ENCODE data around the gene MAN2C1. TPM values are rescaled to one million over a fixed set of nuclear protein-coding genes. Genes with fewer than 3 reads are reported as not detected.
"Not testable (repeated sequence)": the region's sequence is repeated elsewhere in the genome, so short reads cannot be mapped to it uniquely, and the experiment has no call there.

Gene MAN2C1
- polyA plus RNA-seq, 1 donor = 211 TPM

GRCh38 chr15:75328493-75329314, 39.7 kb downstream of the MAN2C1 start:
- no CpG with 5 or more reads among the region's 10 CpGs for WGBS (ENCODE audit: insufficient coverage, low lambda C conversion rate)
- no peaks in the 10 kb centered on the region for H3K36me3 ChIP-seq (ENCODE audit: control insufficient read depth, insufficient read depth, low read length)
- DNase-seq = no peak
- no peak overlapping the region for H3K27ac ChIP-seq (ENCODE audit: low read length)
- H3K27me3 ChIP-seq (ENCODE audit: control insufficient read depth, insufficient read depth, low read length) = no peaks in the 10 kb centered on the region
- H3K4me3 ChIP-seq (ENCODE audit: low read length) = no peak overlapping the region
- no peaks in the 10 kb centered on the region for H3K9me3 ChIP-seq (ENCODE audit: control insufficient read depth, low read depth, low read length)
- peaks cover 6% of the 10 kb centered on the region for H3K4me1 ChIP-seq (ENCODE audit: control insufficient read depth, insufficient read depth, low read length)

- Histone ChIP-seq H3K4me1 (ENCODE audit: control insufficient read depth, insufficient read depth, low read length) (peaks cover 14% of the 10 kb centered on the region), H3K27ac (ENCODE audit: low read length) (no peak overlapping the region), H3K9me3 (ENCODE audit: control insufficient read depth, low read depth, low read length) (no peaks in the 10 kb centered on the region), H3K27me3 (ENCODE audit: control insufficient read depth, insufficient read depth, low read length) (no peaks in the 10 kb centered on the region), H3K4me3 (ENCODE audit: low read length) (no peak overlapping the region), H3K36me3 (ENCODE audit: control insufficient read depth, insufficient read depth, low read length) (no peaks in the 10 kb centered on the region)
- no peak for DNase-seq
- no CpG with 5 or more reads among the region's 3 CpGs for WGBS (ENCODE audit: insufficient coverage, low lambda C conversion rate)
Measured at GRCh38 chr15:75327491-75327890, 40.9 kb downstream of the MAN2C1 start.

- Histone ChIP-seq H3K9me3 (ENCODE audit: control insufficient read depth, low read depth, low read length) (no peaks in the 10 kb centered on the region), H3K36me3 (ENCODE audit: control insufficient read depth, insufficient read depth, low read length) (no peaks in the 10 kb centered on the region), H3K27ac (ENCODE audit: low read length) (no peak overlapping the region), H3K4me1 (ENCODE audit: control insufficient read depth, insufficient read depth, low read length) (peaks cover 14% of the 10 kb centered on the region), H3K27me3 (ENCODE audit: control insufficient read depth, insufficient read depth, low read length) (no peaks in the 10 kb centered on the region), H3K4me3 (ENCODE audit: low read length) (no peak overlapping the region)
- WGBS (ENCODE audit: insufficient coverage, low lambda C conversion rate) = no CpG with 5 or more reads among the region's 4 CpGs
- DNase-seq = no peak
Measured at GRCh38 chr15:75327005-75327404, 41.4 kb downstream of the MAN2C1 start.

GRCh38 chr15:75325922-75326321, 42.5 kb downstream of the MAN2C1 start:
- Histone ChIP-seq H3K27ac (ENCODE audit: low read length) (no peak overlapping the region), H3K27me3 (ENCODE audit: control insufficient read depth, insufficient read depth, low read length) (no peaks in the 10 kb centered on the region), H3K4me3 (ENCODE audit: low read length) (no peak overlapping the region), H3K36me3 (ENCODE audit: control insufficient read depth, insufficient read depth, low read length) (no peaks in the 10 kb centered on the region), H3K4me1 (ENCODE audit: control insufficient read depth, insufficient read depth, low read length) (peaks cover 14% of the 10 kb centered on the region), H3K9me3 (ENCODE audit: control insufficient read depth, low read depth, low read length) (no peaks in the 10 kb centered on the region)
- 100% methylated on average over 1 of the region's 4 CpGs for WGBS (ENCODE audit: insufficient coverage, low lambda C conversion rate)
- DNase-seq = no peak

- no peak overlapping the region for H3K4me3 ChIP-seq (ENCODE audit: low read length)
- DNase-seq = no peak
- no peaks in the 10 kb centered on the region for H3K36me3 ChIP-seq (ENCODE audit: control insufficient read depth, insufficient read depth, low read length)
- H3K27ac ChIP-seq (ENCODE audit: low read length) = no peak overlapping the region
- 89% methylated on average over 5 of the region's 6 CpGs for WGBS (ENCODE audit: insufficient coverage, low lambda C conversion rate)
- no peaks in the 10 kb centered on the region for H3K27me3 ChIP-seq (ENCODE audit: control insufficient read depth, insufficient read depth, low read length)
- H3K9me3 ChIP-seq (ENCODE audit: control insufficient read depth, low read depth, low read length) = no peaks in the 10 kb centered on the region
- peaks cover 16% of the 10 kb centered on the region for H3K4me1 ChIP-seq (ENCODE audit: control insufficient read depth, insufficient read depth, low read length)
Measured at GRCh38 chr15:75321711-75322110, 46.7 kb downstream of the MAN2C1 start.

- not testable (repeated sequence) for H3K36me3 ChIP-seq (ENCODE audit: control insufficient read depth, insufficient read depth, low read length); H3K27me3 ChIP-seq (ENCODE audit: control insufficient read depth, insufficient read depth, low read length); H3K9me3 ChIP-seq (ENCODE audit: control insufficient read depth, low read depth, low read length); H3K4me3 ChIP-seq (ENCODE audit: low read length)
- peak; percentile 13 to 49 for DNase-seq
- peaks cover 14% of the 10 kb centered on the region for H3K4me1 ChIP-seq (ENCODE audit: control insufficient read depth, insufficient read depth, low read length)
- WGBS (ENCODE audit: insufficient coverage, low lambda C conversion rate) = no CpG with 5 or more reads among the region's 5 CpGs
- peak overlapping the region; percentile 48 for H3K27ac ChIP-seq (ENCODE audit: low read length)
Measured at GRCh38 chr15:75319231-75319897, 49.0 kb downstream of the MAN2C1 start.

- no peak overlapping the region for H3K27ac ChIP-seq (ENCODE audit: low read length)
- H3K9me3 ChIP-seq (ENCODE audit: control insufficient read depth, low read depth, low read length) = no peaks in the 10 kb centered on the region
- no peaks in the 10 kb centered on the region for H3K27me3 ChIP-seq (ENCODE audit: control insufficient read depth, insufficient read depth, low read length)
- no CpG with 5 or more reads among the region's 5 CpGs for WGBS (ENCODE audit: insufficient coverage, low lambda C conversion rate)
- no peak for DNase-seq
- H3K4me3 ChIP-seq (ENCODE audit: low read length) = no peak overlapping the region
- H3K4me1 ChIP-seq (ENCODE audit: control insufficient read depth, insufficient read depth, low read length) = peaks cover 3% of the 10 kb centered on the region
- no peaks in the 10 kb centered on the region for H3K36me3 ChIP-seq (ENCODE audit: control insufficient read depth, insufficient read depth, low read length)
Measured at GRCh38 chr15:75314552-75315290, 53.7 kb downstream of the MAN2C1 start.

- WGBS (ENCODE audit: insufficient coverage, low lambda C conversion rate) = 100% methylated on average over 2 of the region's 13 CpGs
- H3K9me3 ChIP-seq (ENCODE audit: control insufficient read depth, low read depth, low read length) = no peaks in the 10 kb centered on the region
- DNase-seq = no peak
- peaks cover 3% of the 10 kb centered on the region for H3K27me3 ChIP-seq (ENCODE audit: control insufficient read depth, insufficient read depth, low read length)
- no peaks in the 10 kb centered on the region for H3K4me1 ChIP-seq (ENCODE audit: control insufficient read depth, insufficient read depth, low read length)
- no peaks in the 10 kb centered on the region for H3K36me3 ChIP-seq (ENCODE audit: control insufficient read depth, insufficient read depth, low read length)
- H3K4me3 ChIP-seq (ENCODE audit: low read length) = no peak overlapping the region
- H3K27ac ChIP-seq (ENCODE audit: low read length) = no peak overlapping the region
Measured at GRCh38 chr15:75313116-75313845, 55.1 kb downstream of the MAN2C1 start.

GRCh38 chr15:75312548-75312947, 55.9 kb downstream of the MAN2C1 start:
- not testable (repeated sequence) for H3K27ac ChIP-seq (ENCODE audit: low read length); H3K36me3 ChIP-seq (ENCODE audit: control insufficient read depth, insufficient read depth, low read length); H3K9me3 ChIP-seq (ENCODE audit: control insufficient read depth, low read depth, low read length); H3K27me3 ChIP-seq (ENCODE audit: control insufficient read depth, insufficient read depth, low read length); H3K4me1 ChIP-seq (ENCODE audit: control insufficient read depth, insufficient read depth, low read length); H3K4me3 ChIP-seq (ENCODE audit: low read length); DNase-seq
- no CpG with 5 or more reads among the region's 1 CpG for whole genome bisulfite sequencing (ENCODE audit: insufficient coverage, low lambda C conversion rate)

- DNase-seq = no peak
- Histone ChIP-seq H3K4me1 (ENCODE audit: control insufficient read depth, insufficient read depth, low read length) (no peaks in the 10 kb centered on the region), H3K27ac (ENCODE audit: low read length) (no peak overlapping the region), H3K4me3 (ENCODE audit: low read length) (no peak overlapping the region), H3K27me3 (ENCODE audit: control insufficient read depth, insufficient read depth, low read length) (peaks cover 13% of the 10 kb centered on the region), H3K36me3 (ENCODE audit: control insufficient read depth, insufficient read depth, low read length) (no peaks in the 10 kb centered on the region), H3K9me3 (ENCODE audit: control insufficient read depth, low read depth, low read length) (no peaks in the 10 kb centered on the region)
Measured at GRCh38 chr15:75309711-75310110, 58.7 kb downstream of the MAN2C1 start.

Measured in large intestine (tissue), 3 donors.